NCI-H510A (cell line): ENCODE measurements around the gene DAGLB.

Experiments used
- DNase-seq: peaks from one replicate; lab custom pipeline; 2025; lab: John Stamatoyannopoulos, UW

Gene DAGLB

GRCh38 chr7:6367701-6368211 is 80.0 kb downstream of the DAGLB start:
- DNase-seq: no peak

GRCh38 chr7:6365451-6365850 is 82.3 kb downstream of the DAGLB start:
- no peak for DNase-seq

- no peak for DNase-seq
These were observed 86.9 kb downstream of the DAGLB start for GRCh38 chr7:6360841-6361240.

- DNase-seq: no peak
These were observed 88.0 kb downstream of the DAGLB start for GRCh38 chr7:6359734-6360133.
